ENCODE measurements around the gene FRAS1.

GRCh38 chr4:78100060-78100459, 42.9 kb downstream of the FRAS1 start:
- TF ChIP-seq ZC3H11A (IDR thresholded peaks at IDR 0.05) (no peak), REST (IDR thresholded peaks at IDR 0.05) (no peak), EP300 (IDR thresholded peaks at IDR 0.05) (no peak), CBX2 (IDR thresholded peaks at IDR 0.05; ENCODE audit: borderline replicate concordance, low read depth) (no peak), EHMT2 (IDR thresholded peaks at IDR 0.05; ENCODE audit: low read depth) (no peak), POLR2A (IDR thresholded peaks at IDR 0.05; ENCODE audit: low read length) (no peak), CHD4 (IDR thresholded peaks at IDR 0.05; ENCODE audit: borderline replicate concordance) (no peak)
- TF ChIP-seq, protein P1, sequence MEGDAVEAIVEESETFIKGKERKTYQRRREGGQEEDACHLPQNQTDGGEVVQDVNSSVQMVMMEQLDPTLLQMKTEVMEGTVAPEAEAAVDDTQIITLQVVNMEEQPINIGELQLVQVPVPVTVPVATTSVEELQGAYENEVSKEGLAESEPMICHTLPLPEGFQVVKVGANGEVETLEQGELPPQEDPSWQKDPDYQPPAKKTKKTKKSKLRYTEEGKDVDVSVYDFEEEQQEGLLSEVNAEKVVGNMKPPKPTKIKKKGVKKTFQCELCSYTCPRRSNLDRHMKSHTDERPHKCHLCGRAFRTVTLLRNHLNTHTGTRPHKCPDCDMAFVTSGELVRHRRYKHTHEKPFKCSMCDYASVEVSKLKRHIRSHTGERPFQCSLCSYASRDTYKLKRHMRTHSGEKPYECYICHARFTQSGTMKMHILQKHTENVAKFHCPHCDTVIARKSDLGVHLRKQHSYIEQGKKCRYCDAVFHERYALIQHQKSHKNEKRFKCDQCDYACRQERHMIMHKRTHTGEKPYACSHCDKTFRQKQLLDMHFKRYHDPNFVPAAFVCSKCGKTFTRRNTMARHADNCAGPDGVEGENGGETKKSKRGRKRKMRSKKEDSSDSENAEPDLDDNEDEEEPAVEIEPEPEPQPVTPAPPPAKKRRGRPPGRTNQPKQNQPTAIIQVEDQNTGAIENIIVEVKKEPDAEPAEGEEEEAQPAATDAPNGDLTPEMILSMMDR (IDR thresholded peaks at IDR 0.05), result no peak
- TF ChIP-seq, protein P2, sequence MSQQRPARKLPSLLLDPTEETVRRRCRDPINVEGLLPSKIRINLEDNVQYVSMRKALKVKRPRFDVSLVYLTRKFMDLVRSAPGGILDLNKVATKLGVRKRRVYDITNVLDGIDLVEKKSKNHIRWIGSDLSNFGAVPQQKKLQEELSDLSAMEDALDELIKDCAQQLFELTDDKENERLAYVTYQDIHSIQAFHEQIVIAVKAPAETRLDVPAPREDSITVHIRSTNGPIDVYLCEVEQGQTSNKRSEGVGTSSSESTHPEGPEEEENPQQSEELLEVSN (IDR thresholded peaks at IDR 0.05; ENCODE audit: borderline replicate concordance, low read depth), result no peak
- TF ChIP-seq, protein P3, sequence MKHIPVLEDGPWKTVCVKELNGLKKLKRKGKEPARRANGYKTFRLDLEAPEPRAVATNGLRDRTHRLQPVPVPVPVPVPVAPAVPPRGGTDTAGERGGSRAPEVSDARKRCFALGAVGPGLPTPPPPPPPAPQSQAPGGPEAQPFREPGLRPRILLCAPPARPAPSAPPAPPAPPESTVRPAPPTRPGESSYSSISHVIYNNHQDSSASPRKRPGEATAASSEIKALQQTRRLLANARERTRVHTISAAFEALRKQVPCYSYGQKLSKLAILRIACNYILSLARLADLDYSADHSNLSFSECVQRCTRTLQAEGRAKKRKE (CRISPR knock-in tag; IDR thresholded peaks at IDR 0.05; ENCODE audit: low read depth), result no peak
